ENCODE measurements around the gene ZNF644. TPM values are rescaled to one million over a fixed set of nuclear protein-coding genes. Genes with fewer than 3 reads are reported as not detected.

The ZNF644 gene
- total and polyA plus RNA-seq, 4 donors: 12.2 to 121 (median 35.5) TPM

GRCh38 chr1:90876101-90876500, 145.7 kb downstream of the ZNF644 start:
- no peak overlapping the region for H3K4me3 ChIP-seq
- no peaks in the 10 kb centered on the region for H3K4me1 ChIP-seq (ENCODE audit: control insufficient read depth in 5 of 5, insufficient read depth in 5 of 5, low read length in 5 of 5)
- no peaks in the 10 kb centered on the region for H3K36me3 ChIP-seq (ENCODE audit: control insufficient read depth in 4 of 4, insufficient read depth in 4 of 4, low read length in 4 of 4)
- no peak for TF ChIP-seq CTCF (IDR thresholded peaks at IDR 0.05; ENCODE audit: control extremely low read depth, extremely low read depth)
- H3K9me3 ChIP-seq (ENCODE audit: control insufficient read depth in 4 of 4, insufficient read depth in 3 of 4, low read length in 3 of 4): peaks cover 0 to 16% (median 6%) of the 10 kb centered on the region in 4 donors
- no peak overlapping the region for H3K9ac ChIP-seq (ENCODE audit: insufficient read depth in 1 of 2, low read length in 2 of 2)
- H3K27ac ChIP-seq (ENCODE audit: low read depth in 1 of 2, low read length in 1 of 2): no peak overlapping the region
- 85 to 88% methylated on average over 3 of the region's 3 CpGs for WGBS, 2 donors
- DNase-seq (no peak), ATAC-seq (ENCODE audit: insufficient read depth, low FRiP score) (no peak)
- H3K27me3 ChIP-seq (ENCODE audit: control insufficient read depth in 3 of 3, insufficient read depth in 3 of 3, low read length in 2 of 3): no peaks in the 10 kb centered on the region

All from lung (tissue), 12 donors.